Nephron (organoid): ENCODE data around the gene IKZF1.

Experiments
- H3K27ac Mint-ChIP-seq, 3 experiments: 2 replicates each; pipeline ENCODE4 v1.8.0; 2020; ENCODE audit warnings: mixed read lengths in 3 of 3, mild to moderate bottlenecking in 2 of 3, moderate library complexity in 1 of 3
- H3K27me3 Mint-ChIP-seq: 2 replicates; pipeline ENCODE4 v1.8.0; 2021; ENCODE audit warnings: low read depth, mild to moderate bottlenecking, moderate library complexity, mixed read lengths
- H3K36me3 Mint-ChIP-seq: 2 replicates; pipeline ENCODE4 v1.8.0; 2020; ENCODE audit warnings: low read depth, mixed read lengths
- H3K4me1 Mint-ChIP-seq: 2 replicates; pipeline ENCODE4 v1.8.0; 2020; ENCODE audit warnings: mixed read lengths
- H3K4me3 Mint-ChIP-seq, 3 experiments: 2 replicates each; pipeline ENCODE4 v1.8.0; 2020; ENCODE audit warnings: mild to moderate bottlenecking in 3 of 3, mixed read lengths in 3 of 3, moderate library complexity in 2 of 3
- H3K9me3 Mint-ChIP-seq: 2 replicates; pipeline ENCODE4 v1.8.0; 2020; ENCODE audit warnings: mixed read lengths
- TF ChIP-seq, protein P1 (sequence below), 3 experiments: fragments of 200-600 bp; sonication (generic); IDR thresholded peaks; one replicate each; pipeline ENCODE4 v1.5.0; 2021; ENCODE audit warnings: antibody characterized with exemption in 3 of 3; ENCODE audit not compliant: unreplicated experiment in 3 of 3

The IKZF1 gene

DNA sequence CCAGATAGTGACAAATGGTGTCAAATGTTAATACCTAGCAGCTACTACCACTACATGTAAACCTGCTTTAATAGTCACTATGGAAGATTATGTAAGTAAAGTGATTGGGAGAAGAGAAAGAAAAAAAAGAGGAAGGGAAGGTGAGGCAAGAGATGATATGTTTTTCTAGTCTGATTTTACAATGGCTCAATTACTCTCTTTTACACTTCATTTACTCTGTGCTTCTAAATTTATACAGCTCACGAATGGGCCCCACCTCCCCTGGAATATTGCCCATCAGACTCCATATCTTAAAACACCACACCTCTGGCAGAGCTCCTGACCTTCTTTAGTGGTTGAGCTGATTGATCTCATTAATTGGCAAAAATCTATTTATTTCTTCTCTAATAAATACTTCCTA lies 28.0 kb upstream of the IKZF1 start:
- Mint-ChIP-seq H3K4me1 (no peaks in the 10 kb centered on the region), H3K36me3 (no peaks in the 10 kb centered on the region), H3K27me3 (peaks cover 11% of the 10 kb centered on the region), H3K27ac (no peak overlapping the region), H3K4me3 (no peak overlapping the region), H3K9me3 (peaks cover 1% of the 10 kb centered on the region)
- TF ChIP-seq, protein P1, sequence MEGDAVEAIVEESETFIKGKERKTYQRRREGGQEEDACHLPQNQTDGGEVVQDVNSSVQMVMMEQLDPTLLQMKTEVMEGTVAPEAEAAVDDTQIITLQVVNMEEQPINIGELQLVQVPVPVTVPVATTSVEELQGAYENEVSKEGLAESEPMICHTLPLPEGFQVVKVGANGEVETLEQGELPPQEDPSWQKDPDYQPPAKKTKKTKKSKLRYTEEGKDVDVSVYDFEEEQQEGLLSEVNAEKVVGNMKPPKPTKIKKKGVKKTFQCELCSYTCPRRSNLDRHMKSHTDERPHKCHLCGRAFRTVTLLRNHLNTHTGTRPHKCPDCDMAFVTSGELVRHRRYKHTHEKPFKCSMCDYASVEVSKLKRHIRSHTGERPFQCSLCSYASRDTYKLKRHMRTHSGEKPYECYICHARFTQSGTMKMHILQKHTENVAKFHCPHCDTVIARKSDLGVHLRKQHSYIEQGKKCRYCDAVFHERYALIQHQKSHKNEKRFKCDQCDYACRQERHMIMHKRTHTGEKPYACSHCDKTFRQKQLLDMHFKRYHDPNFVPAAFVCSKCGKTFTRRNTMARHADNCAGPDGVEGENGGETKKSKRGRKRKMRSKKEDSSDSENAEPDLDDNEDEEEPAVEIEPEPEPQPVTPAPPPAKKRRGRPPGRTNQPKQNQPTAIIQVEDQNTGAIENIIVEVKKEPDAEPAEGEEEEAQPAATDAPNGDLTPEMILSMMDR (IDR thresholded peaks at IDR 0.05; ENCODE audit: unreplicated experiment in 3 of 3) = no peak

DNA sequence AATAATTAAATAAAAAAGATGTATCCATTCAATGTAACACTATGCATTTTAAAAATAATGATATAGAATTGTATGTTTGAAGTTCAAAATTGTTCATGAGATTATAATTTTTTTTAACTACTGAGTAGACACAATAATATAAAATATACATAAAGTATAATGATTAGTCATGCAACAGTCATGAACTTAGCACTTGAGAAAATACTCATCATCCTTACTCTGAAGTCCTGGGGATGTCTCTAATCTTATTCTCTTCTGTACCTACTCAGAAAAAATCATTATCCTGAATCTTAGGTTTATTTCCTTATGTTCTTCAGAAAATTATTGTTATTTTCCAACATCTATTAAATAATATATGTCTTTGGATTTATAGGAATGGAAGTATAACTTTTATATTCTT lies 26.4 kb upstream of the IKZF1 start:
- Mint-ChIP-seq H3K4me1 (no peaks in the 10 kb centered on the region), H3K9me3 (peaks cover 4% of the 10 kb centered on the region), H3K27ac (no peak overlapping the region), H3K4me3 (no peak overlapping the region), H3K27me3 (peaks cover 11% of the 10 kb centered on the region), H3K36me3 (no peaks in the 10 kb centered on the region)
- TF ChIP-seq, protein P1 (IDR thresholded peaks at IDR 0.05; ENCODE audit: unreplicated experiment in 3 of 3) = no peak

DNA sequence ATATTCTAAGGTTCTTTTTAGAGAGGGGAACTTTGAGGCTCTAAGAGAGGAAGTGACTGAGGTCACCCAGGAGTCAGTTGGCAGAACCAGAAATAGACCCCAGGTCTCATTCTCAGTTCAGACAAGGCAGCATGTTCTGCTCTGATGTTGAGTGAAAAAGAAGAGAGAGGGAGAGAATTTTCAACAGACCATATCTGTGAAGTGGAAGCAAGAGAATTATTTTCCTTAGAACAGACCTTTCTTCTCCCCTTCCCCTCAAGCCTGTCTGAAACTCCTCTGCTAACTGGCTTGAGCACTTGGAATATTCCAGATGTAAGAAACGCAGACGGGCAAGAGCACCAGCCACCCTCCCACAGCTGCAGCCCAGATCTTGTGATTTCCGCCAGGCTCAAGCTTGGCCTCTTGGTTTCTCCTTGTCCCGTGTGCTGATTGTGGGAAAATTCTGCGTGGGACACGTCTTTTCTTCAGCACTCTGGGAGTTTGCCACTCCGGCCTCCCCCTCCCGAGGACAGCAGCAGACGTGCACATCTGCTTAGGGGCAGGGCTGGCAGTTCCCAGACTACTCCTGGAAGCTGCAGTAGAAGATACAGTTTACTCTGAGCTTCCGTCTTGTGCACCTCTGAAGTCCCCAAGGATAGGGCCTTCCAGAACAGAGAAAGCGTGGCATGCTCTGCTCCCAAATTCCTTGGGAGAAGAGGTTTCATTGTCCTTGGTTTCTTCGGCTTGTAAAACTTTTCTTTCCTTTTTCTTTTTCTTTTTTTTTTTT lies 22.7 kb upstream of the IKZF1 start:
- no peak overlapping the region for H3K4me3 Mint-ChIP-seq
- H3K27me3 Mint-ChIP-seq = peaks cover 4% of the 10 kb centered on the region
- peaks cover 4% of the 10 kb centered on the region for H3K9me3 Mint-ChIP-seq
- H3K27ac Mint-ChIP-seq = no peak overlapping the region
- TF ChIP-seq, protein P1 (IDR thresholded peaks at IDR 0.05; ENCODE audit: unreplicated experiment in 3 of 3) = no peak
- H3K36me3 Mint-ChIP-seq = no peaks in the 10 kb centered on the region
- H3K4me1 Mint-ChIP-seq = no peaks in the 10 kb centered on the region

DNA sequence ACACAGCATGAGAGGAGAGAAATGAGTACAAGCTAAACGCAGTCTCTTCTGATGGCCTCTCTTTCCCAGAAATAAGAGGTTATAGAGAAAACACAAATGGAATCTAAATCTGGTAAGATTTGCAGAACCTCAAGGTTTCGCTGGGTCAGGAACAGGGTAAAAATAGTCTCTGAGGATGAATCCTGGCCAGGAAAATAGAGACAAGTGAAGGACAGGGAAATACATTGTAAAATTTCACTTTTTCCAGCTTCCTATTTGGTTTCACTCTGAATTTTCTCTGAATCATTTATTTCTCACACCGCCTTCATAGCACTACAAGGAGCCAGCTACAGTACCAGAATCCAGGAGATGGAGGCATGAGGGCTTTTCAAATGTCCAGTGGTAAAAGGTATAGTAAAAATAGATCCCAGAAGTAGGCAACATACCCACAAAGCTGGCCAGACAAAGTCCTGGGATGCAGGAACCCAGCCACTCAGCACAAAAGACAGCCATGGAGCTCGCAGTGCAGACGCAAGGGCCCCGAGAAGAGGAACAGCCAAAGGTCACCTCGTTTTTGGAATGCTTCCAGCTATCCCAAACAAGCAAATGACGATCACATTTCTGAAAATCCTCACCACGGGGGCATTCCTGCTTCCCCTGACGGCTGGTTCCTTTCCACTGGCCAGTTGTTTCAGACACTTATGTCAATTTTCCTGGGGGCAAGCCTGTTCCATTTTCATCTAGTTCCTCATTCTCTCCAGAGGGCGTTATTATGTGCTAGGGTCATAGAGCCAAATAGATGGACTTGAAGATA lies 21.5 kb upstream of the IKZF1 start:
- peaks cover 4% of the 10 kb centered on the region for H3K27me3 Mint-ChIP-seq
- H3K27ac Mint-ChIP-seq = no peak overlapping the region
- TF ChIP-seq, protein P1 (IDR thresholded peaks at IDR 0.05; ENCODE audit: unreplicated experiment in 3 of 3) = no peak
- no peaks in the 10 kb centered on the region for H3K4me1 Mint-ChIP-seq
- peaks cover 4% of the 10 kb centered on the region for H3K9me3 Mint-ChIP-seq
- no peaks in the 10 kb centered on the region for H3K36me3 Mint-ChIP-seq
- no peak overlapping the region for H3K4me3 Mint-ChIP-seq

DNA sequence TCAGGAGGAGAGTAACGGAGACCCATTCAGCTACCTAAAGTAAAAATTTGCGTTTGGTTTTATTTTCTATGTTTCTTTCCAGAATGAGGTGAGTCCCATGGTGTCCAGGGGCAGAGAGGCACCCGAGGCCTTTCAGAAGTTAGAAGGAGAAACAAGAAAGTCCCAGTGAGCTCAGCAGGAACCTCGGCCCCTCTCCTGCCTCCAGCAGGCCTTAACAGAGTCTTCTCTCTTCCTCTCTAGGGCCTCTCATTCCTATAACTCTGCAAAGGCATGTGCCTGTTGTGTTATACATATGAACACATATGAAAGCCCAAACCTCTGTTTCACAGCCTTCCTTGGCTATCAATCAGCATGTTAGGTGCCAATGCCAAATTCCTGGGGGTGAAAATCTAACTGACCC lies 20.8 kb upstream of the IKZF1 start:
- Mint-ChIP-seq H3K4me3 (no peak overlapping the region), H3K4me1 (no peaks in the 10 kb centered on the region), H3K27me3 (peaks cover 3% of the 10 kb centered on the region), H3K9me3 (peaks cover 4% of the 10 kb centered on the region), H3K27ac (no peak overlapping the region), H3K36me3 (no peaks in the 10 kb centered on the region)
- TF ChIP-seq, protein P1 (IDR thresholded peaks at IDR 0.05; ENCODE audit: unreplicated experiment in 3 of 3) = no peak
